NCI-H1417 (cell line): ENCODE results near the gene GPR137B.

ENCODE experiments used
- DNase-seq, 3 experiments: peaks; one replicate each; lab custom pipeline; 2025; lab: John Stamatoyannopoulos, UW

The GPR137B gene

DNA sequence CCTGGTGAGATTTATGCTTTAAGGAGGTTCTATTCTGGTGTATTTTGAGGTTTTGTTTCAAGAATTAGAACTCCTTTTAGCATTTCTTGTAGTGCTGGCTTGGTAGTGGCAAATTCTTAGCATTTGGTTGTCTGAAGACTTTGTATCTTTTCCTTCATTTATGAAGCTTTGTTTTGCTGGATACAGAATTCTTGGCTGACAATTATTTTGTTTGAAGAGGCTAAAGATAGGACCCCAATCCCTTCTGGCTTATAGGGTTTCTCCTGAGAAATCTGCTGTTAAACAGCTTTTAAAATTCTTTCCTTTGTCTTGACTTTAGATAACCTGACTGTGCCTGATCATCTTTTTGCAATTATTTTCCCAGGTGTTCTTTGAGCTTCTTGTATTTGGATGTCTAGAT, 58.6 kb downstream of the GPR137B start:
- DNase-seq: no peak

GRCh38 chr1:236201786-236202185, 59.4 kb downstream of the GPR137B start:
- no peak for DNase-seq

DNA sequence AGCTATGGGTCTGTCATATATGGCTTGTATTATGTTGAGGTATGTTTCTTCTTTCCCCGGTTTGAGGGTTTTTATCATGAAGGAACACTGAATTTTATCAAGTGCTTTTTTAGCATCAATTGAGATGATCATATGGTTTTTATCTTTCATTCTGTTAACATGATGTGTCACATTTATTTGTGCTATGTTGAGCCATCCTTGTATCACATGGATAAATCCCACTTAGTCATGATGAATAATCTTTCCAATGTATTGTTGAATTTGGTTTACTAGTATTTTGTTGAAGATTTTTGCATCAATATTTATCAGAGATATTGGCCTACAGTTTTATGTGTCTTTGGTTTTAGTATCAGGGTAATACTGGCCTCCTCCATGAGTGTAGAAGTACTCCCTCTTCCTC, 61.7 kb downstream of the GPR137B start:
- DNase-seq: no peak

DNA sequence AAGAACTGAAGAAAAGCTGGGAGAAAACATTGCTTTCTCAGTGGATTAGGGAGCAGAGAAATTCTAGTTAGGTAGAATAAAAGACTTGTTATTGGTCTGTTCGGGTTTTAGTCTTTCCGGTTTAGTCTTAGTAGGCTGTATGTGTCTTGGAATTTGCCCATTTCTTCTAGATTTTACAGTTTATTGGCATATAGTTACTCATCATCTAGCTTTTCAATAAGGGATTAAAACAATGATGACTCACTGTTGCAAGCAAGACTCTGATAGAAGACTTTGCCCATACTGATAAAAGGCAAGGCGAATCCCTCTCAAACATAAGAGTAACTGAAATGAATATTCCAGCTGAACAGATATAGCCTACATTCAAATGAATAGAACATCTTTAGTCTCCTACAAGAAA, 62.3 kb downstream of the GPR137B start:
- DNase-seq: no peak

GRCh38 chr1:236206548-236206947, 64.2 kb downstream of the GPR137B start:
- DNase-seq: no peak

GRCh38 chr1:236207121-236207520, 64.8 kb downstream of the GPR137B start:
- DNase-seq: no peak

DNA sequence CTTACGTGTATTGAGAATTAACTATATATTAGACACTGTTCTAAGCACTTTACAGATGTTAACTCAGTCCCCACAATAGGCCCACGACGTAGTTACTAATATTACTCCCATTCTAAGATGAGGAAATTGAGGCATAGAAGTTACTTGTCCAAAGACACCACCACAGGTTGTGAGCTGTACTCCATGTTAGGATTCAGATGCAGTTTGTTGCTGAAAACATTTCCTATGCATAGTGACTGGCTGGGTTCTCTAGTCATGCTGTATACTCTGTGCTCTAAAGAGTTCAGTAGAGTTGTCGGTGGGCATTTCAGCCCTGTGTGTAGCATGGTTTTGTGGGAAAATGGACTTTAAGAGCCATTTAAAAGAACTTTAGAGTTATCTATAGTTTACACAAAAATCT, 65.2 kb downstream of the GPR137B start:
- no peak for DNase-seq

DNA sequence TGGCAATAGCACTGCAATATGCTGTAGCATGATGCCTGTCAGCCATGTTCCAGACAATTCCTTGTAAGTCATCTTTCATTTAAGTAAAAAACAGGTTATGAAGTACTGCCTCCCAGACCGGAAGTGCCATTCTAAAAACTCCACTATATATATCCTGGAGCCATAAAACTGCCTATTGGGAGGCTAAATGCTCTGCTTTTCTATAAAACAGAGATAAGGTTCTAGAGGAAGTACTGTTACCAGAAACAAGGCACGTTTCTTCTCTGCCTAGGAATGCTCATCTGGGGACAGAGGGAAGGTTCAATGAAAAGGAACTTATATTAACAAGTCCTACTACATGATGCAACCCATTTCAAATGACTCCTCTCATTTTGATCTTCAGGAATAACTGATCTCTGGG, 66.8 kb downstream of the GPR137B start:
- no peak for DNase-seq

GRCh38 chr1:236209713-236210112, 67.4 kb downstream of the GPR137B start:
- DNase-seq: no peak

GRCh38 chr1:236211815-236212214, 69.5 kb downstream of the GPR137B start:
- no peak for DNase-seq

DNA sequence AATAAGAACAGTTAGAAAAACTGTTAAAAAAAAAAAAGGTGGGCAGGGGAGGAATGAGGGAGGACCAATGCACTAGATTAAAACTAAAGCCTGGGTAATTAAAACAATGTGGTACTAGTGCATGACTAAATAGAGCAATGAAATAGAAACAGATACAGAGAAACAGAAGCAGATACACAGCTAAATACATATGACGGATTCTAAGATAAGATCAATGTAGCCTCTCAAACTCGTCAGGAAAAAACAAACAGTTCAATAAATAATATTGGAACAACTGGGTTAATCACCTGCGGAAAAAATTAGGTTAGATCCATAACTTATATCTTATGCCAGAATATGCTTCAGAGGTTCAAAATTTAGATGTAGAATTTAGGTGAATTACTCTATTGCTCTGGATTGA, 71.2 kb downstream of the GPR137B start:
- DNase-seq: no peak

- no peak for DNase-seq
These were observed 72.4 kb downstream of the GPR137B start for GRCh38 chr1:236214761-236215160.

- no peak for DNase-seq
These were observed 78.1 kb downstream of the GPR137B start for GRCh38 chr1:236220473-236220872.

- DNase-seq: no peak
These were observed 80.3 kb downstream of the GPR137B start for GRCh38 chr1:236222632-236223031.

DNA sequence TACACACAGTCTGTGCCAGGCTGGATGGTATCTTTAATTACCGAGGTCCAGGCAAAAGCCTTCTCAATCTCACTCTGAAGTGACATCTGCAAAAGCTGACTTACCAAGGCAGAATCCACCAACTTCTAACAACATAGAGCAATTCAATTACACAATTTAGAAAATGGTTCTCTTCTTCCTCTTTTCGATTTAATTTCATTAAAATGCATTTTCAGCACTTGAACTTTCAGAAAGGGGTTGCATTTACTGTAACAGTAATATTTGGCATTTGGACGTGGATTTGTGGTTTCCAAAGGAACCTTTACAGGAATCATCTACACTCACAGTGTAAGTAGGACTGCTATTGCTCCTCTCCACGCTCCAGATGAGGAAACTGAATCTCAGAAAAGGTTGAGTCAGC, 86.1 kb downstream of the GPR137B start:
- no peak for DNase-seq

DNA sequence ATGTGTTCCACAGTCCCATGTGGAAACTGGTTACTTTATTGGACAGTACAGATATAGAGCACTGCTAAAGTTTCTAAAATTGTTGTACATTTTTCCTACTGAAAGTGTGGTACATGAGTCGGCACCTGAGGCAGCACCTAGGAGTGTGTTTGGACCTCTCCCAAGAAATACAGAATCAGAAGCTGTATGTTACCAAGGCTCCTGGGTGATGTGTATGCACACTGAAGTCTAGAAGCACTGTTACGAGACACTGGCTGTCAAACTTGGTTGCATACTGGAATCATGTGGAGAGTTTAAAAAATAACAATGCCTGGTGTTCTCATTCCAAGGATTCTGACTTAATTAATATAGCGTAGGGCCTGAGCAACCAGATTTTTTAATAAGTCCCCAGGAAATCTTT, 92.8 kb downstream of the GPR137B start:
- DNase-seq: no peak

DNA sequence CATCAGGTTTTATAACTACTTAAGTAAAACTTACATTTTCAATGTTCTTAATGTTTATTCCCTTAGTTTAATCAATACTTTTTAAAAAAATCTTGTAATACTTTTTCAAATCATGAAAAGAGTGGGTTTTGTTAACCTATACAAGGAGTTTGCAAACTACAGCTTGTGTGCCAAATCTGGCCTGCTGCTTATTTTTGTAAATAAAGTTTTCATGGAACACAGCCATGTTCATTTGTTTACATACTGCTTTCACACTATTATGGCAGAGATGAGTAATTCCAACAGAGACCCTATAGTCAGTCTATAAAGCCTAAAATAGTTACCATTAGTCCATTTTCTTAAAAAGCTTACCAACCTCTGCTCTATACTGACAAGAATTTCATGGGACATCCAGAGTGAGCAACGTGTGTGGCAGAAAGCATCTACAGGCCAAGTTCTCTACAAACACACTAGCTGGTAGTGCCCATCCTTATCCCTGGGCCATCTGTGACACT, 96.8 kb downstream of the GPR137B start:
- no peak for DNase-seq

GRCh38 chr1:236240675-236241074, 98.3 kb downstream of the GPR137B start:
- DNase-seq: no peak

DNA sequence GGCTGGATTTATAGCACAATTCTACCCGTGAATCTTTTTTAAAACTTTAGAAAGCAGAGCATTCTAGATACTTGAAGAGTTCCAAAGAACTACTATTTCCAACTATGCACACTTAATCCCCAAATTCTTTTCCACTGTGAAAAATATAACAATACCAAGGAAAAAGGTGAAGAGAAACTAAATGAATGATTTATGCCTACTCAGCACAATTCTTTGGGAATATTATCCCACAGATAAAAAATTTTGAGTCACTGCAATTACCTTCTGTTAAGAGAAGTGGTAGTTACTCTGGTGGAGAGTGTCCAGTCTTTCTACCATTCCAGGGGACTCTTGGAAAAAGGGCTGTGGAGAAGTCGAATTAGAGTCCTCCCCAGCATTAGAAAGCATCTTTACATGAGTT, 100.2 kb downstream of the GPR137B start:
- no peak for DNase-seq

DNA sequence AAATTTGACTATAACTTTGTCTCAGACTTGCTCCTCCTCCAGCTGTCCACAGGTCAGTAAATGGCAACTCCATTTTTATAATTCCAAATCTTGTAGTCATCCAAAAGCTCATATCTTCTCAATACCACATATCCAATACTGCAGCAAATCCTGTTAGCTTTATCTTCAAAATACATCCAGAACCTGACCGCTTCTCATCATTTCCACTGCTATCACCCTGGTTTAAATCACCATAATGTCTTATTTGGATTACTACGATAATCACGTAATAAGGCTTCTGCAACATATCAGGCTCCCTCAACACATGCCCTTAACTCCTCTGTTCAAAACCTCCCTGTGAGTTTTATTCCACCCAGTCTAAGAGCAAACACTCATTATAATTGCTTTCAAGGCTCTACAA, 104.9 kb downstream of the GPR137B start:
- no peak for DNase-seq

GRCh38 chr1:236251587-236251986, 109.2 kb downstream of the GPR137B start:
- no peak for DNase-seq

DNA sequence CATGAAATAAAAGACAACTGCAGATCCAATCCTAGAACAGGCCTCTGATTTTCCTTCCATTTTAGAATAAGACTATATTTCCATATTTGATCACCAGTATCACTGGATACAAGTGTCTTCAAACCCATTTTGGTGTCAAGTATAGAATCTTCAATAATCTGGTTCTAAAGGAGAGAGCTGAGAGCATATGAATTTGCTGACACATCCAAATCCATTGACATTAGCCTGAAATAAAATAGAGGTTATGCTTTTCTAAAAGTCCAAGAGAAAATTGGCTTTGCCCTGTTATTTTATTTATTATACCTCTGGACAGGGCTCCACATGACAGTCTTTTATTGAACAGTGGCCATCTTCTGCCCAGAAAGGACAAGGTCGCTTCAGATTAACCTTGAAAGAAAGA, 110.8 kb downstream of the GPR137B start:
- no peak for DNase-seq

DNA sequence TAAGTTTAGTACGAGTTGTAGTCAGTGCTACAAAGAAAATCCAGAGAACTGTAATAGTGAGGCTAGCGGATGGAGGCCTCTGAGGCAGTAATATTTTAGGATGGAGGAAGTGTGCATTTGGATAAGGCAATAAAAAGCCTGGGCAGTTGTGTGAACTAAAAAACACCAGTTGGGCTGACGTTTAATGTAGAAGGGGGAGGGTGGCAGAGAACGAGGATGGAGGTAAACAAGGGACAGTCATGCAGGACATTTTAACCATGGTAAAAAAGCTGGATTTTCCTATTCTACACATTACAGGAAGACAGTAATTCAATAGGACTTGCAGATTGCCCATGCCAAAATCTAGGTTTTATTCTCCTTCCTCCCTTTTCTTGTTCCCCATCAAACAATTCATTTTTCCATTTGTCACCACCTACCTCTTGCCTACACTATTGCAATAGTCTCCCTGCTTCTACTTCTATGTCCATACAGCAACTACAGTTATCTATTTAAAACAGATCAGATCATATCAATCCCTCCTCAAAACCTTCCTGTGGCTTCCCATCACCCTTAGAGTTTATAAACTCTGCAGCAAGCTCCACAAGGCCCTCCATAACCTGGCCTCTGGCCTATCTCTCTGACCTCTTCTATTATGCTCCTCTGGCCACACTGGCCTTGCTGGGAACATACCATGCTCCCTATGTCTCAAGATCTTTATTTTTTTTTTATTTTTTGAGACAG, 111.7 kb downstream of the GPR137B start:
- DNase-seq: no peak

DNA sequence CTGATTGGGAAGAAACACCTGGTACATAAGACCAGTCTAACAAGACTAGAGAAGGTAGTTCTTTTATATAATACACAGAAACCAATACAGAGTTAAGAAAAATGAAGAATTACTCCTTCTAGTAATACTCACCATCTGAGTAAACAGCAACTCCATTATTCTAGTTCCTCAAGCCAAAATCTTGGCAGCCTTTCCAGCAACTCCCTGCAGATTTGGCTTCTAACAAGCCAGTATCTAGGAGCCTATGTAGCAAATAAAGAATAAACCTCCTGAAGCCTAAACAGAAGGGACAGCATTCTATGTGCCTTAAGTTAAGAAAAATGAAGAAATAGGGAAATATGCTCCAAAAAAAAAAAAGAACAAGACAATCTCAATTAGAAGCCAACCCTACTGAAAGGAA, 114.9 kb downstream of the GPR137B start:
- no peak for DNase-seq
